ENCODE data around the gene GGCT.
A peak's percentile ranks its signal among the peaks of the same experiment; 100 is the strongest.
"Not testable (repeated sequence)": the region's sequence is repeated elsewhere in the genome, so short reads cannot be mapped to it uniquely, and the experiment has no call there.

Gene GGCT

DNA sequence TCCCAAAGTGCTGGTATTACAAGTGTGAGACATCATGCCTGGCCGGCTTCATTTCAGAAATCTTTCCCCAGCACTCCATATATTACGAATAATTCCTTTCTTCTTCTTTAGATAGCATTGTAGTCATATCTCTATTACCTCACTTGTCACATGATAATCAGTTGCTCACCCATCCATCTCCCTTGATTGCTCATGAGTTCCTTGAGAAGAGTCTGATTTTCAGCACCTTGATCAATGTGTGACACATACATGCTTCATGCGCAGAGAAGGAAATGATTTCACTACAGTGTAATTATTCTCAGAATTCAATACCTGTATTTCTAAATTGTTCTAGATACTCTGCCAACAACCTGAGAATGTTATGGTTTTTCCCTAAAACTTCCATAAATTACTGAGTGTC lies 26.7 kb upstream of the GGCT start:
- peaks cover 14% of the 10 kb centered on the region for H3K27me3 Mint-ChIP-seq (ENCODE audit: low read depth, poor library complexity)
- TF ChIP-seq, protein P1, sequence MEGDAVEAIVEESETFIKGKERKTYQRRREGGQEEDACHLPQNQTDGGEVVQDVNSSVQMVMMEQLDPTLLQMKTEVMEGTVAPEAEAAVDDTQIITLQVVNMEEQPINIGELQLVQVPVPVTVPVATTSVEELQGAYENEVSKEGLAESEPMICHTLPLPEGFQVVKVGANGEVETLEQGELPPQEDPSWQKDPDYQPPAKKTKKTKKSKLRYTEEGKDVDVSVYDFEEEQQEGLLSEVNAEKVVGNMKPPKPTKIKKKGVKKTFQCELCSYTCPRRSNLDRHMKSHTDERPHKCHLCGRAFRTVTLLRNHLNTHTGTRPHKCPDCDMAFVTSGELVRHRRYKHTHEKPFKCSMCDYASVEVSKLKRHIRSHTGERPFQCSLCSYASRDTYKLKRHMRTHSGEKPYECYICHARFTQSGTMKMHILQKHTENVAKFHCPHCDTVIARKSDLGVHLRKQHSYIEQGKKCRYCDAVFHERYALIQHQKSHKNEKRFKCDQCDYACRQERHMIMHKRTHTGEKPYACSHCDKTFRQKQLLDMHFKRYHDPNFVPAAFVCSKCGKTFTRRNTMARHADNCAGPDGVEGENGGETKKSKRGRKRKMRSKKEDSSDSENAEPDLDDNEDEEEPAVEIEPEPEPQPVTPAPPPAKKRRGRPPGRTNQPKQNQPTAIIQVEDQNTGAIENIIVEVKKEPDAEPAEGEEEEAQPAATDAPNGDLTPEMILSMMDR (IDR thresholded peaks at IDR 0.05), result no peak
- H3K27ac Mint-ChIP-seq, result no peak overlapping the region
- H3K4me3 Mint-ChIP-seq, result no peak overlapping the region
- no peak for DNase-seq
- H3K4me1 Mint-ChIP-seq, result no peaks in the 10 kb centered on the region
- peaks cover 2% of the 10 kb centered on the region for H3K9me3 Mint-ChIP-seq
- peaks cover 5% of the 10 kb centered on the region for H3K36me3 Mint-ChIP-seq (ENCODE audit: low read depth)

DNA sequence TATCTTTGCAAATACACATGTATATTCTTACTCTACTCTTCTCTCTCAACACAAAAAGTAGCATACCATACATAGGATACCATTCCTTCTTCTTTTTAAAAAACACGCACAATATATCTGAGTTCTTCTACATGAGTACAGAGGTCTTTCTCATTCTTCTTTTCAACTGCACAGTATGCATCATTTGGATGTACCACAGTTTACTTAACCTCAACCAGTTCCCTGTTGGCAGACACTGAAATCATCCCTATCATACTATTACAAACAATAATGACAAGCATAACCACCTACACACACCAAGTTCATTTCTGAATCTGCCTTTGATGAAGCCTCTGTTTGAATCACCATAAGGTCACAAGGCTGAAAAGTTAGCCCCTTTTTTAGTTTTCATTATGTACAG lies 25.7 kb upstream of the GGCT start:
- Mint-ChIP-seq H3K4me1 (no peaks in the 10 kb centered on the region), H3K36me3 (ENCODE audit: low read depth) (peaks cover 4% of the 10 kb centered on the region), H3K4me3 (no peak overlapping the region), H3K9me3 (no peaks in the 10 kb centered on the region), H3K27me3 (ENCODE audit: low read depth, poor library complexity) (peaks cover 14% of the 10 kb centered on the region), H3K27ac (no peak overlapping the region)
- TF ChIP-seq, protein P1 (IDR thresholded peaks at IDR 0.05), result no peak
- no peak for DNase-seq

DNA sequence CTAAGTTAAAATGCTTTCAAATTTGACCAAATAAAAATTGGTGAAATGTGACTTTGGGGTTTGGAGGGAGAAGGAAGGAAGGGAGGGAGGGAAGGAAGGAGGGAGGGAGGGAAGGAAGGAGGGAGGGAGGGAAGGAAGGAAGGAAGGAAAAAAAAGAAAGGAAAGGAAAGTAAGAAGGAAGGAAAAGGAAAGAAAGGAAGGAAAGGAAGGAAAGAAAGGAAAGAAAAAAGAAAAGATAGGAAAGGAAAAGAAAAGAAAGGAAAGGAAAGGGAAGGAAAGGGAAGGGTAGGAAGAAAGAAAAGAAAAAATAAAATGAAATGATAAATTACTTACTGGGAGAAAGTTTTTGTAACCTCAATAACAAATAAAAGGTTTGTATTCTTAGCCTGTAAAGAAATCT lies 24.1 kb upstream of the GGCT start:
- no peak overlapping the region for H3K4me3 Mint-ChIP-seq
- H3K36me3 Mint-ChIP-seq (ENCODE audit: low read depth), result no peaks in the 10 kb centered on the region
- no peaks in the 10 kb centered on the region for H3K9me3 Mint-ChIP-seq
- TF ChIP-seq, protein P1 (IDR thresholded peaks at IDR 0.05), result no peak
- H3K27ac Mint-ChIP-seq, result peak overlapping the region; percentile 88
- peaks cover 14% of the 10 kb centered on the region for H3K27me3 Mint-ChIP-seq (ENCODE audit: low read depth, poor library complexity)
- DNase-seq, result no peak
- H3K4me1 Mint-ChIP-seq, result no peaks in the 10 kb centered on the region

DNA sequence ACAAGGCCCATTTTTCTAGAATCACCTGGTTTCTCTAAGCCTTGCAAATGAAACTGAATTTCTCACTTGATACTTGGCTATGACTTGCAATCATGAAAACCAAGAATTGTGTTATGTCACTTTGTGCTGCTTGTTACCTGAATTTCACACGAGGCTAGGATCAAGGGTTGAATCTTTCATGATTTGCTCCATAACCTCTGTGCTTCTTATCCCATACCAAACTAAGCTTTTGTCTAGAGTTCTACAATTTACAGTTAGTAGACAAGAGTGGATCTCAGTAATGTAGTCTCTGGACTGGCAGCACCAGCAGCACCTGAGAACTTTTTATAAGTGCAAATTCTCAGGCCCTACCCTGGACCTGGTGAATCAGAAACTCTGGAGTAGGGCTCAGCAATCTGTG lies 22.7 kb upstream of the GGCT start:
- DNase-seq; H3K9me3 Mint-ChIP-seq; H3K4me3 Mint-ChIP-seq; H3K36me3 Mint-ChIP-seq (ENCODE audit: low read depth); H3K27ac Mint-ChIP-seq; H3K4me1 Mint-ChIP-seq: not testable (repeated sequence)
- peaks cover 20% of the 10 kb centered on the region for H3K27me3 Mint-ChIP-seq (ENCODE audit: low read depth, poor library complexity)

DNA sequence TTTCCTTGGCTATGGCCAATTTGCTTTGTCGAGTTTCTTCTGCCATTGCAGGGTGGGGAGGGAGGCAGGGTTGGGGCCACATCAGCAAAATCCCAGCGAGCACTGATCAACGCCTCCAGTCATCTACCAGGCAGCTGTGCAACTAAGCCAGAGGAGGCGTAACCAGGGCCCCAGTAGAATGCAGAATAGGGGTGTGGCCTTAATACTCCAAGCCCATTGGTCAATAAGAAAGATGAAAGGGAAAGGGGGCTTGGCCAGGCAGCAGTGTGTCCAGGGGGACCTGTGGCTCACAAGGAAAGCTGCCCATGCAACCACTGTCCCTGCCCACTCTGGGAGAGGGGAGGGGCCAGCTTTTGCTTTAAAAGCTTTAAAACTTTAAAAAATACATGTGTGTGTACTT lies 21.5 kb upstream of the GGCT start:
- Mint-ChIP-seq H3K9me3 (no peaks in the 10 kb centered on the region), H3K27me3 (ENCODE audit: low read depth, poor library complexity) (peaks cover 20% of the 10 kb centered on the region)
- no peak for DNase-seq

DNA sequence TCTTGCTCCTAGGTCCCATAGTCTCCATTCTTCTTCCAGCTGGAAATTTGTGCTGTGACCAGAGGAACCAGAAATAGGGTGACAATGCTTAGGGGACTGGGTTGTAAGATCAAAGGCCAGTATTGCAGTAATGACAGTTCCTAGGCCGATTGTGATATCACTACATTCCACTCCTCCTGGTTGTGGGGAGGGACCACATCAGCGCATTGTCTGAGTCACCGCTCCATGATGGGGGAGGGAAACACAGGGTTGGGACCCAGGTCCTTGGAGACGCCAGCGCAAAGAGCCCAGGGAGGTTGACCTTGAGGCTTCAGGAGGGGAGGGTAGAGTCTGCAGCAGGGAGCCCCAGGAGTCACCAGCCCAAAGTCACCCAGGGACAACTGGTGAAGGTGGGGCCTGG lies 20.8 kb upstream of the GGCT start:
- peaks cover 18% of the 10 kb centered on the region for H3K27me3 Mint-ChIP-seq (ENCODE audit: low read depth, poor library complexity)
- H3K4me1 Mint-ChIP-seq, result no peaks in the 10 kb centered on the region
- peaks cover 5% of the 10 kb centered on the region for H3K36me3 Mint-ChIP-seq (ENCODE audit: low read depth)
- H3K4me3 Mint-ChIP-seq, result no peak overlapping the region
- no peak for DNase-seq
- no peaks in the 10 kb centered on the region for H3K9me3 Mint-ChIP-seq
- TF ChIP-seq, protein P1 (IDR thresholded peaks at IDR 0.05), result no peak
- no peak overlapping the region for H3K27ac Mint-ChIP-seq

More for the DNA sequence above, 21.5 kb upstream of the GGCT start:
- Mint-ChIP-seq H3K4me1 (no peaks in the 10 kb centered on the region), H3K27ac (no peak overlapping the region), H3K36me3 (ENCODE audit: low read depth) (peaks cover 5% of the 10 kb centered on the region), H3K4me3 (no peak overlapping the region)
- TF ChIP-seq, protein P1 (IDR thresholded peaks at IDR 0.05), result no peak

All from nephron progenitor cell (in vitro differentiated cells).